Measurements from ENCODE around the gene DNLZ.

The DNLZ gene

DNA sequence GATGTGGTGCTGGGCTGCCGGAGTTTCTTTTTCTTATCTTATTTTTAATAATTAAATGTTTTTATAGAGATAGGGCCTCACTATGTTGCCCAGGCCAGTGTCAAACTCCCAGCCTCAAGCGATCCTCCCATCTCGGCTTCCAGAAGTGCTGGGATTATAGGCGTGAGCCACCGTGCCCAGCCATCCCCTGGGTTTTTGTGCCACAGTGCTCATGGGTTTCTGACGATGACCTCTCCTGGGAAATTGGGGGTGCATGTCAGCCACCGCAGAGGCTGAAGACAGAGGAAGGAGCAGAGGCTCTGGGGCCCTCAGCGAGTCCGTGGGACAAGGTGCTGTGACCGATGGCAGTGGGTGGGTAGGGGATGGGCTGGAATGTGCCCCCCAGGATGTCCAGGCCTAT lies 21.8 kb downstream of the DNLZ start:
- no peak for DNase-seq

- DNase-seq = no peak
Measured at GRCh38 chr9:136341042-136341655, 22.4 kb downstream of the DNLZ start.

DNA sequence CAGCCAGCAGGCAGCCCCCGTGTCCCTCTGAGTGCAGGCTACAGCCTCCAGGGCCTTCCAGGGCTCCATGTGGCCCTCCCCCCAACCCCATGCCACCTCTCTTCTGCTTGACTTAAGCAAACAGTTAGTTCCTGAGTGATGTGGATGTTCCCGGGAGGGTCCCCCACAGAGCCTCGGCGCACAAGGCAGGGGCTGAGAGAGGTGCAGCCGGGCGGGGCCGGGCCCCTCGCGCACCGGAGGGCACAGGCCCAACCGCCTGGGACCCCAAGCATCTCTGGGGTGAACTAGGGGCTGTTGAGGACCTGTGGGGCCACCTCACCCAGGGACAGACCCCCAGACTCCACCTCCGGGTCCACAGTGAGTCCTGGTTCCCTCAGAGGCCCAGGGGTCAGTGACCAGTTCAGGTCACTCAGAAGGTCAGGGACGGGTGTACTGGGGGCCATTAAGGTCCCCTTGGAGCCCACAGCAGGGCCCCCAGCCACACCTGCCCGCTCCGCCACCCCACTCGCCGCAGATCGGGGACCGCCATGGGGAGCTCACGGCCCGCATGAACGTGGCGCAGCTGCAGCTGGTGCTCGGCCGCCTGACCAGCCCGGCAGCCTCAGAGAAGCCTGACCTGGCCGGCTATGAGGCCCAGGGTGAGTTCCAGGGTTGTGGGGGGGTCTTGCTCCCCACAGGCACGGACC lies 23.0 kb downstream of the DNLZ start:
- no peak for DNase-seq

- DNase-seq = no peak
Measured at GRCh38 chr9:136339958-136340310, 23.6 kb downstream of the DNLZ start.

- peak; percentile 73 for DNase-seq
Measured at GRCh38 chr9:136339173-136339957, 24.2 kb downstream of the DNLZ start.

DNA sequence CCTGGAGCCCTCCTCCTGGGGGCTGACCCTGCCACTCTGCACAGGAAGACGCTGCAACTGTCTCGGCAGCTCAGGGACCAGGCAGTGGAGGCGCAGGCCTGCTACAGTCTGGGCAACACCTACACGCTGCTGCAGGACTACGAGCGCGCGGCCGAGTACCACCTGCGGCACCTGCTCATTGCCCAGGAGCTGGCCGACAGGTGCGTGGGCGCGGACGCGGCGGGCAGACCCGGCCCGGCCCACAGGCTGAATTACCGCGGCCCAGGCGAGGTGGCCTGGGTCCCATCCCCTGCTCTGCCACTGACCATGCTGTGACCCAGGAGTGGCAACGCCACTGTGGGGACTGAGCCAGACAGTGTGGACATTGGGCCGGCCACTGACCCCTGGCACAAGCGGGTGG lies 25.0 kb downstream of the DNLZ start:
- no peak for DNase-seq

GRCh38 chr9:136337416-136338395 lies 25.8 kb downstream of the DNLZ start:
- no peak for DNase-seq

- DNase-seq = no peak
Measured at GRCh38 chr9:136336881-136337280, 26.7 kb downstream of the DNLZ start.

DNA sequence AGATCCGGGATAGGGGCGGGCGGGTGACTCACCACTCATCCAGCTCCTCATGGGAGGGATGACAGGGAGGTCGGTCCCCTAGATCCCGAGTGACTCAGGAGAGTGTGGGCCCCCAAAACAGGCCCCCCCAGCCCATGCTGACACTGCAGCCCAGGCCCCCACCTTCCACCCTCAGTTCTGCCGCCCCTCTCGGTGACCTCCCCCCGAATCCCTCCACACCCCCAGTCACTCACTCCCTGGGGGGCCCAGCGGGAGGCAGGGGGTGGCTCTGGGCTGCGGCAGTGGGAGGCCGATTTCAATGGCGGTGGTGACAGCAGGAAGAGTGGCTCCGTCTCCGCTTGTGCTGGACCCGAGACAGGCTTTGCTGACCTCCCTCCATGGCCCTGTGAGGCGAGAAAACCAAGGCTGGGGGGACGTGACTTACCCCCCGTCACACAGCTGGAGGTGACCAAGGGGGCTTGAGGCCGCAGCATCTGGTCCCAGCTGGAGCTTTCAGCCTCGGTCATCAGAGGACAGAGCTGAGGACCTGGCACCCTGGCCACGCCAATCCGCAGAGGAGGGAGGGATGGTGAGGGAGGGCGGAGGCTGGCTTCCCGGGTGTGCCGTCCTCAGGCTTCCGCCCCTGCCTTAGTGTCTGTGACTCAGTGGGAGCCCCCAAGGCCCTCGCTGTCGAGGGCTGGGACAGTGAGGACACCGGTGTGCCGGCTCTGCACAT lies 27.2 kb downstream of the DNLZ start:
- DNase-seq = no peak

DNA sequence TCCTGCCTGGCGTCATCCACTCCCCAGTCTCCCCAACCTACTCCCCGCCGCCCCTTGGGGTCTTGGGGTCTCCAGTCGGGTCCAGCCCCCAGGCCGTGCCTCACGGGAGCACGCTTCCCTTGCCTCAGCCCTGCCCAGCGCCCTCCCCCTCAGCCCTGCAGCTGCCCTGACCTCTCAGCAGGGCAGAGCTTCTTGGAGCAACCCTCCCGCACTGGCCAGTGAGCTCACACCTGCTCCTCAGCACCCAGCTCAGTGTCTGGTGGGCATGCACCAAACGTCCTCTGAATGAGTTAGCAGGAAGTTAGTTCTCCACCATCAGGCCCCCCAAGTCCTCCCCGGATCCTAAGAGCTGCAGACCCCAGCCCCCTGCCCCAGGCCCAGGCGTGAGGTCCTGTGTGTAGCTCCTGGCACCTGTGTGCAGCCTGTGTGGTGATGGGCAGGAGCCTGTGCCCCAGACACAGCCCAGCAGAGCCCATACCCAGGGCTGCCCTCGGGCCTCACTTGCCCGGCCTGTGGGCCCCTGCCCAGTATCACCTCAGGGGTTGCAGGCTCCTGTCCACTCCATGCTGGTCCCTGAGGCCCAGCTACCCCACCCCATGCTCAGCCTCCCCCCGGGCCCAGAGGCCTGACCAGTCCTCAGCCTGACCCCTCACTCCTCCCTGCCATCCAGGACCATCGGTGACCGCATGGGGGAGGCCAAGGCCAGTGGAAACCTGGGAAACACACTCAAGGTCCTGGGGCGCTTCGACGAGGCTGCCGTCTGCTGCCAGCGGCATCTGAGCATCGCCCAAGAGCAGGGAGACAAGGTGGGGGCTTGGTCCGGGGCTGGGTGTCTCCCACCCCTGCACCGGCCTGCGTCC lies 28.0 kb downstream of the DNLZ start:
- no peak for DNase-seq

- DNase-seq = no peak
Measured at GRCh38 chr9:136334541-136334940, 29.0 kb downstream of the DNLZ start.

DNA sequence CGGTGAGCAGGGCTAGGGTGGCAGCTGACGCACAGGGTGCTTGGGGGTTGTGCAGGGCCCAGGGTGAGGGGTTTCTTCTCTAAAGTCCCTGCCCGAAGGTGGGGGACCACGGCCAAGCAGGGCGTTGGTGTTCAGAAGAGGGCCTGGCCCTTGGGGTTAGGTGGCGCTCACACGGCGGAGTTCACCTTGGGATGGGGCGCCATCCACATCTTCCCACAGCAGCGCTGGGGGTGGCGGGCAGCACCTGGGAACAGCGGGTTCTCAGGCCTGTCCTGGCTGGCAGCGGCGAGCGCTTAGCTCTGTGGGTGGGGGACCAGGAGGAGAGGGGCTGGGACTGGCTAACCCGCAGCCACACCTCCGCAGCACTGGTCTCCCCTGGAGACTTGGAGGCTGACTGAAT lies 30.1 kb downstream of the DNLZ start:
- no peak for DNase-seq

- no peak for DNase-seq
Measured at GRCh38 chr9:136333045-136333444, 30.5 kb downstream of the DNLZ start.

- DNase-seq = no peak
Measured at GRCh38 chr9:136332482-136332983, 31.0 kb downstream of the DNLZ start.

DNA sequence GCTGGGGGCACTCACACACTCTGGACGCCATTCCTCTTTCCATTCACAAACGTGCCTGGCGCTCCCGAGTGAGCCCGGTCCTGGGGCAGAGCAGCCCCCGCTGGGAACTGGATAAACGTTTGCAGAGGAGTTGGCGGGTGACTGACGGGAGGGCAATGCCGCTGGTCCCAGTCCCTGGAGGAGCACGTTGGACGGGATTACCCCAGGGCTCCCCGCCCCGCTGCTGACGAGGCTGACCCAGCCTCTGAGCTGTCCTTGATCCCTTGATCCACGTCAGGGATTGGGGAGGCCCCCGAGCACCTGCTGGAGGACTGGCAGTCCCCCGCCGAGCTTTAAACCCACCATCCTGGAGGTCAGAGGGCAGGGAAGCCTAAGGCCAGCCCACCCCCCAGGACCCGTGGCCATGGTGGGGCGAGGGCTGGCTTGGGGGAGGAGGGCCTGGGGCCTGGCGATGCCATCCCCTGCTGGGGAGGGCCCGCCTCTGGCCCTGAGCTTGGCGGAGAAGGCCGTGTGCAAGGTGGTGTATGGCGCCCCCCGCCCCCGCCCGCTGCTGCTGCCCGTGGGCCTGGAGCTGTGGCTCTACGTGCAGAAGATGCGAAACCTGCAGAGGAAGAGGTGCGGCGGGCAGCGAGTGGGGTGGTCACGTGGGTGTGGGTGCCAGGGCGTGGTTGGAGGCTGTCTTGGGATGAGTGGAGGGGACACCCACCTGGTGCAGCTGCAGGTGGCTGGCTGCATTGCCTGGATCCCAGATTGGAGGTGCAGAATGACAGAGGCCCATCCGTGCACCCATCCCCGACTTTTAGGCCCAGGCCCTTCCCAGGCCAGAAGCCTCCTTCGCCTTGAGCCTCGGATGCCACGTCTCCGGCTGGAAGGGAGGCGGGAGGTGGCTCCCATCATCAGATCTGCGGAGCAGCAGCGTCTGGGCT lies 31.7 kb downstream of the DNLZ start:
- DNase-seq = no peak

DNA sequence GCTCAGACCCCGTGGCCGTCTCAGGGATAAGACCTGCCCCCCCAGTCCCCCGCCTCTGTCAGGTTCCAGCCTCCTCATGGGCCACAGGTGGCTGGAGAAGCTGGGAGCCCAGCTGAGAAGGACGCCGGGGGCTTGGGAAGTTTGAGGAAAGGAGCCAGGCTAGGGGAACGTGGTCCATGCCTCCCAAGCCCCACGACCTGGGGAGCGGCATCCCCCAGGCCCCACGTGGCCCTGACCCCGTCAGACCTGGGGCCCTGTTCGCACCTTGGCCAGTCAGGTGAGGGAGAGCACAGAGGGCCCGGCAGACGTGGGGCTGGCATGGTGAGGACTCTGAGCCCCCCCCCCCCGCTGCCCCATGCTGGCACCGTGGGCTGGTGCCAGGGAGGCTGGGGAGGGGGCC lies 32.5 kb downstream of the DNLZ start:
- DNase-seq = no peak

DNA sequence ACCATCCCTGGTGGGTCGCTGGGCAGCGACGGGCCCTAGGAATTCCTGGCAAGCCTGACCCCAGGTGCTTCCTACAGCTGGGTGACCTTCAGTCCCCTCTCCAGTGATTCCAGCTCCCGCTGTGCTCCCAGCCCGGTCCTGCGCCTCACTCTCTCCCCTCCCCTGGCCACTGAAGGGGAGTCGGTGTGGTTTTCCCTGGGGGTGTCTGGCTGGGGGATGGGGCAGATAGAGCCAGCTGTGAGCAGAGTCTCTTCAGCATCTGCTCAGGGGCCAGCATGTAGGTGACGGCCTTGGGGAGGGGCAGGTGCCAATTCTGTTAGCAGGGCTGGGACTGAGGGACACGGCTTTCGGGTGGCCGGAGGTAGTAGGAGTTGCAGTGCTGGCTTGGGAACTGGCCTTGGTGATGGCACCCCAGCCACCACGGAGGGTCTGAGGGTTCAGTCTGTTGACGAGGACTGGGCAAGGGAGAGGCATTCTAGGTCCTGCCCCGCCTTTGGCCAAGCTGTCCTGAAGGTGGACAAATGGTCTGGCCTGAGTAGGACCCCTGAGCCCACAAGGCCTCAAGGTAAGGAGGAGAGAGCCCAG lies 33.0 kb downstream of the DNLZ start:
- DNase-seq = no peak

DNA sequence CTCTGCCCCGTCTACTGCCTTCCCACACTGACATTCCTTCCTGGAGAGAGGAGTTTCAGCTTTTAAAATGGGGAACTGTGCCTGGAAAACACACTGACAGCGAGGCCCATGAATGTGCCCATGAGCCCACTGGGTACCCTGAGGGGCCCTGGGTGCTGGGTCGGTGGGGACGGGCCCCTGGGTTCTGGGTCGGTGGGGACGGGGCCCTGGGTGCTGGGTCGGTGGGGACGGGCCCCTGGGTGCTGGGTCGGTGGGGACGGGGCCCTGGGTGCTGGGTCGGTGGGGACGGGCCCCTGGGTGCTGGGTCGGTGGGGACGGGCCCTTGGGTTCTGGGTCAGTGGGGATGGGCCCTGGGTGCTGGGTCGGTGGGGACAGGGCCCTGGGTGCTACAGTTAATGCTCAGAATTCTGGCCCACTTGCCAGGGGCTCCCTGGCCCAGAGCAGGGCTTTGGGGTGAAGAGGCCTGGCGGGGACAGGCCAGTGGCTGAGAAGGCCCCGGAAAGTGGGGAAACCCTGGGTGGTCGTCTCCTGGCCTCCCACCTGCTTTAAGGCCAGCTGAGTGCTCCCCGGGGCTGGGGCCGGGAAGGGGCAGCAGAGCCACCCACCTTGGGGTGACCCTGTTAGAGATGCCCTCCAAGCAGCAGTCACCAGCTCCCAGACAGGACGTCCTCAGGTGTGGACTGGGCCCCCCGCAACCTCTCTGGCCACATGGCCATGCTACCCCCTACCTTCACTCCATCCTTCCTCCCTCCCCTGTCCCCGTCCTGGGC lies 33.7 kb downstream of the DNLZ start:
- DNase-seq = no peak

- no peak for DNase-seq
Measured at GRCh38 chr9:136329211-136329627, 34.3 kb downstream of the DNLZ start.
